GDM1 (cell line): ENCODE results near the gene BUB1.
A peak's percentile ranks its signal among the peaks of the same experiment; 100 is the strongest.
"Not testable (repeated sequence)": the region's sequence is repeated elsewhere in the genome, so short reads cannot be mapped to it uniquely, and the experiment has no call there.

ENCODE experiments used
- DNase-seq: peaks from one replicate; lab custom pipeline; 2025; lab: John Stamatoyannopoulos, UW

BUB1 gene

DNA sequence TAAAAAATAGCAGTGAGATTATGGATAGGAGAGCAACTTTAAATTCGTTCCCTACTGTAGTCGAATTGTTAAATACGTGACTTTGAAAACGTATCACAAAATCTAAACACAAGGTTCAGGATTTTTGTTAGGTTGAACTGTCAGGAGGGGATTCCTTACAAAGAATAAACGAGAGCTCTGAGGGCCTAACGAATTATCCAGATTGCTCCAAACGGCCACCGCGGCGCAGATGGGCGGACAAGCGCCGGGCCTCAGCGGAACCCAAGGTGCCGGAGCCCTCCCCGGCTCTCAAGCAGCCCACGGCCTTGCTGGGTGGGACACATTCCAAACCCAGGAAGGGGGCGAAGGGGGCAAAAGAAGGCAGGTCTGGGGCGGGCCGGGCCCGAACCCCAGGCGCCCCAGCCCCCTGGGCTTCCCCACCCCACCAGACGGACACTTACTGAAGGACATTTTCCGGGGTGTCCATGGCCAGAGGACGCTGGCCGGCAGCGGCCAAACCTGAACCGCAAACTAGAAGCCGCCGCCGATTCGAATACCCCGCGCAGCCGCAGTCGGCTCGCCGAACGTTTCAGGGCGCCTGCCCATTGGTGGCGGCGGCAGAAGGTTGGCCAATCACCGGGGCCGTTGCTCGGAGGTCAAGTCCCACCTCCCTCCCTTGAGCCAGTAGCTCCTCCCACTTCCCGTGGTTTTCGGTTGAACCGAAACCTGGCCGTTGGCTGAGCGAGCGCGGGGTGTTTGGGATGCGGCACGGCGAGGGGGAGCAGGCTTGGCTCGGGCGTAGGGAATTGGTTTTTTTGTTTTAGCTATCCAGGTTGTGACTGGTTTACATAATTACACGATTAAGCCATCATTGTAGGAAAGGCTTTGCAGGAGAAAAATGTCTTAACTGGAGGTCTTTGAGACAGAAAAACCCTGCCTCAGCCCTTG lies at the start of gene BUB1:
TSS of gene BUB1 (minus strand) at position 534 of the 927 bp plus-strand sequence. CDS start at position 466, 68 bp downstream.
- DNase-seq = peak; percentile 90

GRCh38 chr2:110726285-110726684 lies 48.4 kb upstream of the BUB1 start:
- DNase-seq = no peak

GRCh38 chr2:110725859-110726258 lies 48.0 kb upstream of the BUB1 start:
- no peak for DNase-seq

DNA sequence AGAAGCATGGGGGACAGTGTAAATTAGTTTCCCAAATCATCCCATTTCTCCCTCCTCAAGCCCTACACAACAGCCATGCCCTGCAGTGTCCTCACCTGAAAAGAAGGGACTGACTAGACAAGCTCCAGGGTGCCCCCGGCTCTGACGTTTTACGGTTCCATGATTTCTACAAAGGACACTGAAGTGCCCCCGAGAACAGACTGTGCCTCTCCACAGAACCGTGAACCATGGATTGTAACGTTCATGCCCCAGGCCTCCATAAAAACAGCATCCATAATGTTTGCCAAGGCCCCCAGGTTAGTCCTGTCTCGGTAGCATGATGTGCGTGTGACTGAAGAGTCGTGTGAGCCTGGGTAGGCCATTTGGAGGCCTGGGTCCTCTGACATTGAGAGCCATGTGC lies 47.5 kb upstream of the BUB1 start:
- DNase-seq = no peak

GRCh38 chr2:110724820-110725219 lies 47.0 kb upstream of the BUB1 start:
- no peak for DNase-seq

DNA sequence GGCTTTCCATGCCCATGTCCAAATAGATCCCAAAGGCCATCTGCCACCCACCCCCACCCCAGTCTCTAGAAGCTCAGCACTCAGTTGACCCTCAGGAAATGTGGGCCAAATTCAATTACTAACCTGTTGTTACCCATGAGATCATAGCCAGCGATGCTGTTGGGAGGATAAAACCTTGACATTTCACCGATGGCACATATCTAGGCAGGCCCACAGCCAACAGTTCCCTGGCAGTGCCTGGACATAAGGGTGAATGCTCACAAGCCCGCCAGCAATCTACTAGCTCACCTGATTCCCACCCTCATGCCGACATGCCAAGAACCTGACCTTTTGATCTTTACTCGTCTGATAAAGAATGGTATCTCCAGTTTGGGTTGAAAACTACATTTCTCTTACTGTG lies 42.7 kb upstream of the BUB1 start:
- no peak for DNase-seq

GRCh38 chr2:110718990-110719389 lies 41.1 kb upstream of the BUB1 start:
- DNase-seq = no peak

- no peak for DNase-seq
Observed at GRCh38 chr2:110718382-110718781, 40.5 kb upstream of the BUB1 start.

DNA sequence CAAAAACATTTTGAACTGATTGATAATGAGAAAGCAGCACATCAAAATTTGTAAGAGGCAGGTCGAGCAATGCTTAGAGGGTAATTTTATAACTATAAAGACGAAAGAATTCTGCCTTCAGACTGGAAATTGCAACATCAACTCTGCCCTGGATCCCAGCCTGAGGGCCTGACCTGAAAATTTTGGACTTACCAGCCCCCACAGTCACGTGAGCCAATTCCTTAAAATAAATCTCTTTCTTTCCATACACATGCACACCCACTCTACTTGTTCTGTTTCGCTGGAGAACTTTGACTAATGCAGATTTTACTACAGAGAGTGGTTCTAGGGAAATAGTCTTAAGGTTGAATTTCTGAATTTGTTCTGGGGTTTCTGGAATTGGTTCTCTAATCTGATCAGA lies 39.9 kb upstream of the BUB1 start:
- no peak for DNase-seq

DNA sequence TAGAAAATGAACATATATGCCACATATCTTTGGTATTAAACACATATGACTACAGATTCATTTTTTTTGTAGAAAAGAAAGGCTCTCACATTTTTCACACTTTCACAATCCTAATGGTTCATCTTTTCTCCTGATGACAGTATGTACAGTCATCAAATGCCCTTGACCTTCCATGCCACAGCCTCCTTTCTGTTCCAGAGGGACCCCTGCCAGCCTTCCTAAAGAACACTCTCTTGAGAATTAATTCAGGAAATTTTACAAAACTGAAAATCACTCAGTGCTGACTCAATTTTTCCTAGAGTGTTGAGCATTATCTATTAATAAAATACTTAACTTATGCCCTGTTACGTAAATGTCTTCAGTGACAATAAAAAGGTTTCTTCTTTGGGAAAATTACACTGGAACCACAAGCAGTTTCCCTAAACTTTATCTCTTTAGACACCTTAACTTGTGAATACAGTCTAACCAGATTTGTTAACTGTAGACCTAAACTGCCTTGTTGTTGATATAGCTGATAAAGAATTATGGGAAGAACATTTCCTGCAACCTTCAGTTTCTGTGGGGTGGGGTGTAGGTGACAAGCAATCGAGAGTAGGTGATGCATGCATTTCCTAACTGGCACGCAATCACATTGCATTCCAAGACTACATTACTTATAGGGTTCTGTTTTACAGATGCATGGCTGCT lies 39.2 kb upstream of the BUB1 start:
- DNase-seq = no peak

DNA sequence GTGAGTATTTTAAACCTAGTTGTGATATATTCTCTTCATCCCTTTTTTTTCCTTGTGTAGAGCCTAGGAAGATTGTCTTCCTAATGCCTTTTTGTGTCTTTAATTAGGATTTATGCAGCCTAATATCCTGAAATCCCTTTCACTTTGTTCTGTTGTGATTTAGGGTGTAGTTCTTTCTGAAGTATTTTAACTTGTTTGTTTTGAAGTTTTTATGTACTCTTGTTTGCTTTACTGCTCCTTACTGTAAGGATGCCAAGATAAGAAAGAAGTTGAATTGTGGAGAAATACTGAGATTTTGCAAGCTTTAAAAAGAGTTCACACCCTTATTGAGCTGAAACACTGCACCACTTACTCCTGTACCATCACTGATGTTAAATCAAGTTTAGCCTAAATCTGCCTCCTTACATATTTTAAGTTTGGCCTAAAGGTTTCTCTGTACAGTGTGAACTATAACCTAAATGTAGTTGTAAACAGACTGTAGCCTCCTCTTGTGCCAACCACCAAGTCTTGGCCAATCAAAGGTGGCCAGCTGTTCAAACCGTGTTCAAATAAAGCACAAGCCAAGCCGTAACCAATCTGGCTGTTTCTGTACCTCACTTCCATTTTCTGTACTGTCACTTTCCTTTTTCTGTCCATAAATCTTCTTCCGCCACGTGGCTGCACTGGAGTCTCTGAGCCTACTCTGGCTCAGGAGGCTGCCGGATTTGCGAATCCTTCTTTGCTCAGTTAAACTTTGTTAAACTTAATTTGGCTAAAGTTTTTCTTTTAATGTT lies 36.8 kb upstream of the BUB1 start:
- DNase-seq = no peak

DNA sequence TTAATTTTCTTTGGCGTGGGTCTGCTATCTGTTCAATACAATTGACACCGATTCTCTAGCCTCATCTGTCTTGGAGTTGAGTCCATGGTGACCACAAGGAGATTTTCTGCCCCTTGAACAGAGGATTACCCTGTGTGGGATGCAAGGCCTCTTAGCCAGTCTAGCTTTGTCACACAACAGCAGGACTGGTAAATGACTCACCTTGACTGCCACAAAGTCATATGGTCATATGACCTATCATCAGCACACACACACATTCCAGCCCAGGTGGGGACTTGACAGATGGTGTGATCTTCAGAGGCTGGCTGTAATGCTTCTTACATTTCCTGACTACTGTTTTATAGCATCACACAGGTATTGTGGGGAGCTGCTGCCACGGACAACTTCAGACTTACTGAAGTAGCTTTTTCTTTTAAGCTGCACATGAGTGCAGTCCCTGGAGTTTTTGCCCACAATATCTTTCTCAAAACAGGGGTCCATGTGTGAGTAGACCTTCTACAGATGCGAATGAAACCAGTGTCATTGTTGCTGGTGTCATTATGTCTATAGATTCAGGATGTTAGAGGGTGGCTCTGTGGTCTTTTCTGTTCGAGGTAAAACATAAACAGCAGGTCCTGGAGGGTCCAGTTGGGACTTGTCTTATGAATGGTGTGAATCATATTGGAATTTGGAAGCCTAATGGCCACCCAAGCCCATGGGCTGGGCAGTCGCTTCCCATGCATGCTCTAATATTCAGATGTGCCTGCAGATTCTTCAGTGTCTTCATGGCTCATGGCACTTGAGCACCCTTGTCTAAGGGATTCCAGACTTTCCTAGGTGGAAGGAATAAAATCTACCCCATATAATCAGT lies 35.9 kb upstream of the BUB1 start:
- DNase-seq = no peak

DNA sequence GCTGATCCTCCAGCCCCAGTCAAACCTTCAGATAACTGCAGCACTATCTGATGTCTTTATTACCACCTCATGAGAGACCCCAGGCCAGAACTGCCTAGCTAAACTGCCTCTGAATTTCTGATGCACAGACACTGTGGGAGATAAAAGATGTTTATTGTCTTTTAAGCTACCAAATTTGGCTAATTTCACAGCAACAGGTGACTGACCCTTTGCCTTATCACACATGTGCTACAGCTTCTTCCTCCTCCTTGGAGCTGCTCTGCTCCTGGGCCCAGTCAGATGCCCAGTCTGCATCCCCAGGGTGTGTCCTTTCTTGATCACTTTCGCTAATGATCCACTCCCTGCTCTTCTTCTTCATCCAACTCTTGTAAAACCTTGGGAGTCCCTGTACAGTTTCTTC lies 34.9 kb upstream of the BUB1 start:
- DNase-seq = no peak

GRCh38 chr2:110708455-110708854 lies 30.6 kb upstream of the BUB1 start:
- no peak for DNase-seq

- no peak for DNase-seq
Observed at GRCh38 chr2:110707386-110707965, 29.6 kb upstream of the BUB1 start.

- no peak for DNase-seq
Observed at GRCh38 chr2:110702514-110703380, 24.9 kb upstream of the BUB1 start.

- DNase-seq = not testable (repeated sequence)
Observed at GRCh38 chr2:110698253-110698652, 20.4 kb upstream of the BUB1 start.

DNA sequence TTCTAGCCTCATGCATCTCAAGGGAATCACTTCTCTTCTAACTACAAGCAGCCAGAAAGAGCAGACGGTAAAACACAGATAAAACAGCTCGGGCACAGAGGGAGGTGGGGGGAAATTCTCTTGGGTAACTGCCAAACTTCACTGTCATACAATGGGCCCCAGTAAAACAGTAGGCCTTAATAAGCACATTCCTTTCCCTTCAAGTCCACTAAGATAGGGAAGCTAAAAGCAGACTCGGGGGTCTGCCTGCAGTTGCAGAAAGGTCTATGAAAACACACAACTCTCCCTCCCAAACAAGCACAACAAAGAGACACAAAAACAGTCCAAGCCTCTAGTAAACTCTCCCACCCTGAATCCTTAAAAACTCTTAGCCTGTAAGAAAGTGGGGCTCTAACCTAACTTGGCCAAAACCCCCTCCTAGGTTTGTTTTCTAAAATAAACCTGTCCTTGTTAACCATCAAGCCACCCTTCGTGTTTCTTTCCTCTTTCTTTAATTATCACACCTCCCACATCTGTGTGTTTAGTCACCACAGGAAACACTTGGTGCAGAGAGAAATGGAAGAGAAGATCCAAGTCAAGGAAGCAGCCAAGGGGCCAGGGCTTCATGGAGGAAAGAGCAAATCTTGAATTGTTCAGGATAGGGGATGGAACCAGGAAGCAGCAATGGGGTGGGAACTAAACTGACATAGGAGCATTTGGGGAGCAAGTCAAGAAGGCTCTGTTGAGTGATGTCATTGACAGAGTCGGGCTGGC lies 17.5 kb upstream of the BUB1 start:
- peak; percentile 66 for DNase-seq

- DNase-seq = no peak
Observed at GRCh38 chr2:110691612-110692258, 13.9 kb upstream of the BUB1 start.
